RWPE1 (cell line): ENCODE data around the gene RAMP3.

Experiments used
- CTCF ChIA-PET: fragments of 350-600 bp; sonication (Branson Sonifier 250); formaldehyde crosslinking; extraction: SDS; loops from one replicate; lab custom pipeline; 2021; lab: Yijun Ruan, JAX
- POLR2A ChIA-PET: fragments of 400-600 bp; formaldehyde crosslinking; extraction: SDS; loops from one replicate; lab custom pipeline; 2020; ENCODE audit warnings: antibody characterized with exemption; ENCODE audit not compliant: low non-redundant PET; lab: Yijun Ruan, JAX
- DNase-seq: peaks from one replicate; pipeline ENCODE4 v3.0.0; 2012; ENCODE audit warnings: low spot score
- H3K27ac ChIP-seq: fragments of 450-650 bp; 2 replicates; pipeline ENCODE4 v1.5.1; 2017
- TF ChIP-seq, protein P1 (sequence below): fragments of 450-650 bp; conservative IDR thresholded peaks from 2 replicates; pipeline ENCODE4 v1.5.1; 2017; ENCODE audit warnings: low read depth, mild to moderate bottlenecking

RAMP3 gene

DNA sequence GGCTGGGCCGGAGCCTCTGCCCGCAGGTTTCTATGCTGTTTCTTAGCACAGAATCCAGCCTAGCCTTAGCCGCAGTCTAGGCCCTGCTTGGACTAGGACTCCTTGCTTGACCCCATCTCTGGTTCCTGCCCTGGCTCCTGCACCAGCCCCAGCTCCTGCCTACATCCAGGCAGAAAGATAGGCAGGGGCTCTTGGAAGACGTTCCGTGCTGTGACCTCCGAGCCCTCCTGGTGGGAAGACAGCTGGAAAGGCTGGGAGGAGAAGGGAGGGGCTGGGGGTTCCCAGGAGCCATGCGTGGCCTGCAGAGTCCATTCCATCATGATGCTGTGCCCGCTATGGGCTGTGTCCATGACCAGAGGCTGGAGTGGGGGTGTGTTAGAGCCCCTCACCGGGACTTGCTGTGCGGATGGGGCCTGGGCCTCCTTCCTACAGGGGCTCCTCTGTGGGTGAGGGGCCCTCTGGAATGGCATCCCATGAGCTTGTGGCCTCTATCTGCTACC, 26.2 kb downstream of the RAMP3 start:
- no peak for DNase-seq
- TF ChIP-seq, protein P1, sequence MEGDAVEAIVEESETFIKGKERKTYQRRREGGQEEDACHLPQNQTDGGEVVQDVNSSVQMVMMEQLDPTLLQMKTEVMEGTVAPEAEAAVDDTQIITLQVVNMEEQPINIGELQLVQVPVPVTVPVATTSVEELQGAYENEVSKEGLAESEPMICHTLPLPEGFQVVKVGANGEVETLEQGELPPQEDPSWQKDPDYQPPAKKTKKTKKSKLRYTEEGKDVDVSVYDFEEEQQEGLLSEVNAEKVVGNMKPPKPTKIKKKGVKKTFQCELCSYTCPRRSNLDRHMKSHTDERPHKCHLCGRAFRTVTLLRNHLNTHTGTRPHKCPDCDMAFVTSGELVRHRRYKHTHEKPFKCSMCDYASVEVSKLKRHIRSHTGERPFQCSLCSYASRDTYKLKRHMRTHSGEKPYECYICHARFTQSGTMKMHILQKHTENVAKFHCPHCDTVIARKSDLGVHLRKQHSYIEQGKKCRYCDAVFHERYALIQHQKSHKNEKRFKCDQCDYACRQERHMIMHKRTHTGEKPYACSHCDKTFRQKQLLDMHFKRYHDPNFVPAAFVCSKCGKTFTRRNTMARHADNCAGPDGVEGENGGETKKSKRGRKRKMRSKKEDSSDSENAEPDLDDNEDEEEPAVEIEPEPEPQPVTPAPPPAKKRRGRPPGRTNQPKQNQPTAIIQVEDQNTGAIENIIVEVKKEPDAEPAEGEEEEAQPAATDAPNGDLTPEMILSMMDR = no peak
- CTCF ChIA-PET = no interaction called here
- no peak overlapping the region for H3K27ac ChIP-seq
- POLR2A ChIA-PET = no interaction called here

DNA sequence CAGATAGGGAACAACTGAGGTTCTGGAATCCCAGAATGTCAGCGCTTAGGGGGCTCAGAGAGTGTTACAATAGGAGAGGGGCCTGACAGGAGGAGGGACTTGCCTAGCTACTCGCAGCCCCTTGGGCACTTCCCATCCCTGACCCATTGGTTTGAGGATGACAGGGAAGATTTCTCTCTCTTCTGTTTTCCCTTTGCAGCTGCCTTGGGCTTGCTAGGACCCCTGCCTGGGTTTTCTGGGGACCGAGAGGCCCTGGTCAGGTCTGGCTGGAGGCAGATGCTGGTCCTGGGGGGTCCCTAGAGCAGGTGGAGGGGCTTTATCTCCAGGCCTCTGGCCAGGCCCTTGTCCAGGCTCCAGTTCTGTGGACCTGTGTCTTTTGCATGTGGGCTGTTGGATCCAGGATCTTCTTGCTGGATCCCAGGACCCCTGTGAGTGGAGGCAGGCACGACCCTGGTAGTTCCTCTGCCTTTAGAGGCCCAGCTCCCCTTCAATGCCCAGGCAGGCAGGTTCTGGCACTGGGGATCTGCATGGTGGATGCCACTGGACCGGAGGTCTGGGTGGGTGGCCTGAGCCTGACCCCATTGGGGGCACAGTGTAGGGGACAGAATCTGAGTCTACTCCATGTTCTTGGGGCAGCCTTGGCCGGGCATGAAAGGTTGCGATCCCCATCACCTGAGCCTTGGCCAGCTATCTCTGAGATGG, 26.9 kb downstream of the RAMP3 start:
- no peak for DNase-seq
- no peak overlapping the region for H3K27ac ChIP-seq
- CTCF ChIA-PET = no interaction called here
- TF ChIP-seq, protein P1 = no peak
- POLR2A ChIA-PET = no interaction called here

DNA sequence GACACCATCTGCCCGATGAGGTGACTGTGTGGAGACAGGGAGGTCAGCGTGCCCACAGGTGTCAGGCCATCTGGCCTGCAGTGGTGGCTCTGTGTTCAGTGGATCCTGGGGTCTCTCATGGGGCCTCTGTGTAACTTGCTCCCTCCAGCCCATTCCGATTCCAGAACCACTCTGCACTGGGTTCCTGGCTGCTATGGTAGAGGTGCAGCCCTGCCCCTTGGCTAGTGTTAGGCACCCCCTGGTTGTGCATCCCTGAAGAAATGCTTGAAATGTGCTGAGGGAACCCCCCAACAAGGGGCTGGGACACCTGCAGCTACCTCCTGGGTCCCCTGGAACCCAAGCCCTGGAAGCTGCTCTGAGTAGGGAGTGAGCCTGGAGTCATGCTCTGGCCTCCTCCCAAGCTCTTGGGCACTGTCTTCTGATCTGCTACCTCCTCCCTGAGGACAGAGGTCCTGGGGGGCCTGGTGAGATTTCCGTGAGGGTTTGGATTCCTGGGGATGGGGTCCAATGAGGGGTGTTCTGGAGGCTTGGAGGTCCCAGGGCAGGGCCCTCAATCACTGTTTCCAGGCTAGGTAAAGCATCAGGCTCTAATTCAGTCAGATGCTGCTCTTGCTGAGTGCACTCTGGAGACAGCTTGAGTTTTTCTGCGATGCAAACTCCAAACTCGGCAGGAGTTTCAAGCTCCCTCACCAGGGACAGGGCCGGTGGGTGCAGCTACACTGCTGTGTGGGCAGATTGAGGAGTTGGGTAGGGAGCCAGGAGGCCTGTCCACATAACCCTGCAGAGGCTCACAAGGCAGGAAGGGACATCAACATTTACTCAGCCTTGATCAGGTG, 27.7 kb downstream of the RAMP3 start:
- TF ChIP-seq, protein P1 = no peak
- no peak overlapping the region for H3K27ac ChIP-seq
- DNase-seq = no peak
- ChIA-PET POLR2A (no interaction called here), CTCF (no interaction called here)

DNA sequence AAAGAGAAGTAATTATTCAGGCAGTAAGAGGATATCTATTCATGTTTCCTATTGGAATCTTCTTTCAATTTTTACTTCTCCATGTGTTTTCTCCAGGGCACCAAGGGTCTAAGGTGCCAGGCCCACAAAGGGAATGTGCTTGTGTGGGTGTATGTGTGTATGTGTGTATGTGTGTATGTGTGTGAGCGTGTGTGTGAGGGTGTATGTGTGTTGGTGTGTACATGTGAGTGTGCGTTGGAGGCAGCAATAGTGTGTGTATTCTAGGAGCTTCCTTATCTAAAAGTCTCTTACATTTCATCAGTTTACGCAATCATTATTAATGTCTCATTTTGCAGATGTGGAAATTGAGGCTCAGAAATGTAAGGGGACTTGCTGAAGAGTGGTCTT, 28.3 kb downstream of the RAMP3 start:
- CTCF ChIA-PET = interaction anchor here (0.6 kb wide), 1 partner anchor 32 kb away, joined by 3 read pairs; no protein-coding TSS in a partner anchor
- H3K27ac ChIP-seq = no peak overlapping the region
- POLR2A ChIA-PET = no interaction called here
- TF ChIP-seq, protein P1 = no peak
- no peak for DNase-seq

DNA sequence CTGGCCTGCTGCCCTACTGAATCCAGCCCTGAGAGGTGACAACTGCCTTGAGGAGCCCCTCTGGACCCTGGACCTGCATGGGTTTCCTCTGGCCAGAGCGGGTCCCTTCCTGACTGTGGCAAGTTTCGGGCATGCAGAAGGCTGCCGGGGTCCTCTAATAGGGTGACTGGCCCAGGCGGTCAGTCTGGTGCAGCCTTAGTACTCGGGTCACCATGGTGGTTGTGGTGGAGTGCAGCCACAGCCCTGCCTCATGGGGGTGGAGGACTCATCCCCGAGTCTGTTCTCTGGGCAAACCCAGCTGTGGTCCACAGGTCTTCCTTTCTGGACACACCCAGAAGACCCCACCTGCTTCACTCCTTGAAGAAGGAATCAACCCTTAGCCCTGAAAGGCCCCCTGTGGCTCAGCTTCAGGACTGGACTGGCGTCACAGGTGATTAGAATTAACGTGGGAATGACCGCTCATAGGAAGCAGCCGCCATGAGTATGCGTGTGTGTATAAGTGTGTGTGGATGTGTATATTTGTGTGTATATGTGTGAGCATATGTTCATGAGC, 28.7 kb downstream of the RAMP3 start:
- TF ChIP-seq, protein P1 = no peak
- CTCF ChIA-PET = interaction anchor here (0.6 kb wide), 1 partner anchor 31 kb away, joined by 3 read pairs; no protein-coding TSS in a partner anchor
- POLR2A ChIA-PET = interaction anchor here (0.6 kb wide), 1 partner anchor 452 kb away, joined by 4 read pairs; no protein-coding TSS in a partner anchor
- H3K27ac ChIP-seq = no peak overlapping the region
- DNase-seq = no peak
